ENCODE results near the gene YIPF2.

The YIPF2 gene

GRCh38 chr19:10895363-10895762, 33.1 kb downstream of the YIPF2 start:
- Mint-ChIP-seq H3K4me1 (peaks cover 45% of the 10 kb centered on the region), H3K36me3 (ENCODE audit: low read depth) (peaks cover 7% of the 10 kb centered on the region), H3K4me3 (no peak overlapping the region), H3K27me3 (ENCODE audit: low read depth) (no peaks in the 10 kb centered on the region), H3K9me3 (no peaks in the 10 kb centered on the region), H3K27ac (peak overlapping the region in 1 of 3 experiments; percentile 81)
- TF ChIP-seq CTCF (IDR thresholded peaks at IDR 0.05; ENCODE audit: unreplicated experiment in 3 of 3): no peak

- TF ChIP-seq CTCF (IDR thresholded peaks at IDR 0.05; ENCODE audit: unreplicated experiment in 3 of 3): no peak
- peak overlapping the region; percentile 89 to 93 (median 91) for H3K27ac Mint-ChIP-seq
- H3K4me1 Mint-ChIP-seq: peaks cover 45% of the 10 kb centered on the region
- no peaks in the 10 kb centered on the region for H3K27me3 Mint-ChIP-seq (ENCODE audit: low read depth)
- H3K4me3 Mint-ChIP-seq: peak overlapping the region in 1 of 3 experiments; percentile 10
- H3K36me3 Mint-ChIP-seq (ENCODE audit: low read depth): peaks cover 3% of the 10 kb centered on the region
- H3K9me3 Mint-ChIP-seq: no peaks in the 10 kb centered on the region
These were observed 33.6 kb downstream of the YIPF2 start for GRCh38 chr19:10894911-10895213.

- no peaks in the 10 kb centered on the region for H3K27me3 Mint-ChIP-seq (ENCODE audit: low read depth)
- H3K36me3 Mint-ChIP-seq (ENCODE audit: low read depth): peaks cover 3% of the 10 kb centered on the region
- peak overlapping the region; percentile 97 to 99 (median 98) for H3K27ac Mint-ChIP-seq
- peaks cover 61% of the 10 kb centered on the region for H3K4me1 Mint-ChIP-seq
- H3K4me3 Mint-ChIP-seq: peak overlapping the region; percentile 49 to 57 (median 56)
- no peak for TF ChIP-seq CTCF (IDR thresholded peaks at IDR 0.05; ENCODE audit: unreplicated experiment in 3 of 3)
- H3K9me3 Mint-ChIP-seq: no peaks in the 10 kb centered on the region
These were observed 36.2 kb downstream of the YIPF2 start for GRCh38 chr19:10892256-10892655.

GRCh38 chr19:10891405-10892086, 36.9 kb downstream of the YIPF2 start:
- TF ChIP-seq CTCF (IDR thresholded peaks at IDR 0.05; ENCODE audit: unreplicated experiment in 3 of 3): no peak
- Mint-ChIP-seq H3K27ac (peak overlapping the region; percentile 97 to 99 (median 98)), H3K36me3 (ENCODE audit: low read depth) (no peaks in the 10 kb centered on the region), H3K4me3 (peak overlapping the region; percentile 49 to 57 (median 56)), H3K9me3 (no peaks in the 10 kb centered on the region), H3K4me1 (peaks cover 58% of the 10 kb centered on the region), H3K27me3 (ENCODE audit: low read depth) (no peaks in the 10 kb centered on the region)

GRCh38 chr19:10889880-10890279, 38.6 kb downstream of the YIPF2 start:
- no peak for TF ChIP-seq CTCF (IDR thresholded peaks at IDR 0.05; ENCODE audit: unreplicated experiment in 3 of 3)
- peaks cover 57% of the 10 kb centered on the region for H3K4me1 Mint-ChIP-seq

GRCh38 chr19:10888421-10888866, 40.0 kb downstream of the YIPF2 start:
- TF ChIP-seq CTCF (IDR thresholded peaks at IDR 0.05; ENCODE audit: unreplicated experiment in 3 of 3): no peak
- H3K27me3 Mint-ChIP-seq (ENCODE audit: low read depth): no peaks in the 10 kb centered on the region
- H3K36me3 Mint-ChIP-seq (ENCODE audit: low read depth): no peaks in the 10 kb centered on the region
- peaks cover 46% of the 10 kb centered on the region for H3K4me1 Mint-ChIP-seq
- no peak overlapping the region for H3K4me3 Mint-ChIP-seq
- no peaks in the 10 kb centered on the region for H3K9me3 Mint-ChIP-seq
- peak overlapping the region; percentile 70 to 90 (median 74) for H3K27ac Mint-ChIP-seq

More at GRCh38 chr19:10889880-10890279, 38.6 kb downstream of the YIPF2 start:
- H3K9me3 Mint-ChIP-seq: no peaks in the 10 kb centered on the region
- peak overlapping the region in 1 of 3 experiments; percentile 17 for H3K27ac Mint-ChIP-seq
- H3K27me3 Mint-ChIP-seq (ENCODE audit: low read depth): no peaks in the 10 kb centered on the region
- no peaks in the 10 kb centered on the region for H3K36me3 Mint-ChIP-seq (ENCODE audit: low read depth)
- H3K4me3 Mint-ChIP-seq: no peak overlapping the region

Data from nephron (organoid).